ENCODE data around the gene LMAN2.

DNA sequence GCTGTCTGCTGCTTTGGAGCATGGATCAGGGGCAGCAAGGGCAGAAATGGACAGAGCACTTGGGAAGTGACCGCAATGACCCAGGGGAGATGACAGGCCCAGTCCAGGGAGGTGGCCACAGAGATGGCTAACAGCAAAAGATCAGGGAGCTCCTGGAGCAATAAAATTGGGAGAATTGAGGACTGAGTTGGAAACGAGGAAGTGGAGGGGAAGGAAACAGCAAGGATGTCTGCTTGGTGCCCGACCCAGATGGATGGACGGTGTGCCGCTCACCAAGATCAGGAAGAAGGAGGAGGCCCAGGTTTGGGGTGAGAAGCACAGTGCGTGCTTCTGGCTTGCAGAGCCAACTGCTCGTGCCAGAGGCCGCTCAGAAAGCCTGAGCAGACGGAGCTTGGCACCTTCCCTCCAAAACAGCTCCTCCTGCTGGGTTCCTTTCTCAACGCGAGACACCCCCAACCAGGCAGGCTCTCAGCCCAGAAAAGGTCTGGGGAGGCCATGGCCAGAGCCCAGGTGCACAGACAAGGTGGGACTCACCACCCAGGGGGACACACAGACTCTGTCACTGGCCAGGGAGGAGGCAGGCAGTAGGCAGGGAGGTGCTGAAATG is 31.1 kb upstream of the LMAN2 start:
- TF ChIP-seq, protein P1, sequence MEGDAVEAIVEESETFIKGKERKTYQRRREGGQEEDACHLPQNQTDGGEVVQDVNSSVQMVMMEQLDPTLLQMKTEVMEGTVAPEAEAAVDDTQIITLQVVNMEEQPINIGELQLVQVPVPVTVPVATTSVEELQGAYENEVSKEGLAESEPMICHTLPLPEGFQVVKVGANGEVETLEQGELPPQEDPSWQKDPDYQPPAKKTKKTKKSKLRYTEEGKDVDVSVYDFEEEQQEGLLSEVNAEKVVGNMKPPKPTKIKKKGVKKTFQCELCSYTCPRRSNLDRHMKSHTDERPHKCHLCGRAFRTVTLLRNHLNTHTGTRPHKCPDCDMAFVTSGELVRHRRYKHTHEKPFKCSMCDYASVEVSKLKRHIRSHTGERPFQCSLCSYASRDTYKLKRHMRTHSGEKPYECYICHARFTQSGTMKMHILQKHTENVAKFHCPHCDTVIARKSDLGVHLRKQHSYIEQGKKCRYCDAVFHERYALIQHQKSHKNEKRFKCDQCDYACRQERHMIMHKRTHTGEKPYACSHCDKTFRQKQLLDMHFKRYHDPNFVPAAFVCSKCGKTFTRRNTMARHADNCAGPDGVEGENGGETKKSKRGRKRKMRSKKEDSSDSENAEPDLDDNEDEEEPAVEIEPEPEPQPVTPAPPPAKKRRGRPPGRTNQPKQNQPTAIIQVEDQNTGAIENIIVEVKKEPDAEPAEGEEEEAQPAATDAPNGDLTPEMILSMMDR (IDR thresholded peaks at IDR 0.05): peak in 4 of 5 experiments; percentile 16 to 25 (median 23)
- no peak for TF ChIP-seq POLR2A (IDR thresholded peaks at IDR 0.05)
- no peak for TF ChIP-seq POLR2AphosphoS5 (IDR thresholded peaks at IDR 0.05)
- no peak for TF ChIP-seq EP300 (IDR thresholded peaks at IDR 0.05; ENCODE audit: low read depth)

All from transverse colon (tissue), 4 donors.